ENCODE measurements around the gene TSPEAR.
A peak's percentile ranks its signal among the peaks of the same experiment; 100 is the strongest.

The TSPEAR gene

DNA sequence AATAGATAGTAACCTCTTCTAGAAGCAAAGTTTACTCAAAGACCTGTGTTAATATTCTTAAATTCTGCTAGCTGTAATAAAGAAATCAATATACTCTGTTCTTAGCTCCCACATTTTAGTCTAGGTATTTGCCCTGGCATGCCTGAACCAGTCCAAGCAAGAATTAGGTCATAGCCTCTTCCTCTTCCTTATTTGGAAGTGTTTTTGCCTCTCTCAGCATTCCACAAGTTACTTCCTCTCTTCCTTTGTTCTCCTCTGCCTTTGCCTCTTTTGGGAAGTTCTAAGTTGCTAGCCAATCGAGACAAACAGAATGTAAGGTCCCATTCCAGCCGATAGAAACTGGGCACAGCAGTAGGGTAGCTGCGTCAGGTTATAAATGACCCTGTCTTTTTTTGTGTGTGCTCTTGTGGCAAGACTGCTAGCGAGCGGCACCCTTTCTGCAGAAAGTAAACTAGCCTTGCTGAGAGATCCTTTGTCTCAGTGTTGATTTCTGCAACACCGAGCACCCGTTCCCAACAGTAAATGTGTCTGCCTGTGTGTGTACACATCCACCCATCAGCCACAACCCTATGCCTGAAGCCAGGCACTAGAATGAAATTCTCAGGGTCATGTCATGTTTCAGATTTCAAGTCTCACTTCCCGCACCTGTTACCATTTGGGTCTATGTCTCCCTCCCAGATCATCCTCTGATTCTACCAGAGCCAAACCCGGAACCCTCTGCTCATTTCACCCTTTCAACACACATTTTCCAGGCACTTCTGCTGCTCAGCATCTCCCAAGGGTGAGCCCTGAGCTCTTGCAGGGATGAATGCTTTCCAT is 218.6 kb downstream of the TSPEAR start:
- H3K27me3 ChIP-seq (ENCODE audit: insufficient read depth, low read length) = no peaks in the 10 kb centered on the region
- H3K9me3 ChIP-seq (ENCODE audit: insufficient read depth, low read depth, low read length) = peaks cover 26% of the 10 kb centered on the region
- no peak overlapping the region; the same call in 1 of the 2 replicates for H3K27ac ChIP-seq (ENCODE audit: low read depth, low read length)
- no peak overlapping the region for H3K9ac ChIP-seq (ENCODE audit: low read depth, low read length)
- no peak overlapping the region for H3K4me3 ChIP-seq (ENCODE audit: low read length)
- H3K4me1 ChIP-seq (ENCODE audit: insufficient read depth, low read length) = peaks cover 15% of the 10 kb centered on the region
- WGBS = 90% methylated on average over 9 of the region's 9 CpGs
- H3K36me3 ChIP-seq (ENCODE audit: insufficient read depth, low read length) = 0 out of 2 replicates have a peak, but pooled peaks cover 4% of the 10 kb centered on the region

GRCh38 chr21:44490816-44491215 is 220.6 kb downstream of the TSPEAR start:
- no peak overlapping the region for H3K27ac ChIP-seq (ENCODE audit: low read depth, low read length)
- no peaks in the 10 kb centered on the region for H3K27me3 ChIP-seq (ENCODE audit: insufficient read depth, low read length)
- 95% methylated on average over 9 of the region's 9 CpGs for WGBS
- peaks cover 26% of the 10 kb centered on the region for H3K9me3 ChIP-seq (ENCODE audit: insufficient read depth, low read depth, low read length)
- H3K36me3 ChIP-seq (ENCODE audit: insufficient read depth, low read length) = 0 out of 2 replicates have a peak, but pooled peaks cover 4% of the 10 kb centered on the region
- no peak overlapping the region for H3K9ac ChIP-seq (ENCODE audit: low read depth, low read length)
- no peaks in the 10 kb centered on the region for H3K4me1 ChIP-seq (ENCODE audit: insufficient read depth, low read length)
- H3K4me3 ChIP-seq (ENCODE audit: low read length) = no peak overlapping the region

GRCh38 chr21:44490405-44490804 is 221.0 kb downstream of the TSPEAR start:
- Histone ChIP-seq H3K27ac (ENCODE audit: low read depth, low read length) (no peak overlapping the region), H3K9ac (ENCODE audit: low read depth, low read length) (no peak overlapping the region), H3K9me3 (ENCODE audit: insufficient read depth, low read depth, low read length) (peaks cover 26% of the 10 kb centered on the region), H3K4me3 (ENCODE audit: low read length) (no peak overlapping the region), H3K36me3 (ENCODE audit: insufficient read depth, low read length) (0 out of 2 replicates have a peak, but pooled peaks cover 4% of the 10 kb centered on the region), H3K27me3 (ENCODE audit: insufficient read depth, low read length) (no peaks in the 10 kb centered on the region), H3K4me1 (ENCODE audit: insufficient read depth, low read length) (no peaks in the 10 kb centered on the region)
- WGBS = 94% methylated on average over 19 of the region's 19 CpGs

- no peak overlapping the region for H3K27ac ChIP-seq (ENCODE audit: low read depth, low read length)
- H3K4me1 ChIP-seq (ENCODE audit: insufficient read depth, low read length) = no peaks in the 10 kb centered on the region
- 0 out of 2 replicates have a peak, but pooled peaks cover 4% of the 10 kb centered on the region for H3K36me3 ChIP-seq (ENCODE audit: insufficient read depth, low read length)
- 51% methylated on average over 7 of the region's 7 CpGs for WGBS
- peaks cover 26% of the 10 kb centered on the region for H3K9me3 ChIP-seq (ENCODE audit: insufficient read depth, low read depth, low read length)
- no peak overlapping the region for H3K9ac ChIP-seq (ENCODE audit: low read depth, low read length)
- H3K27me3 ChIP-seq (ENCODE audit: insufficient read depth, low read length) = no peaks in the 10 kb centered on the region
- H3K4me3 ChIP-seq (ENCODE audit: low read length) = no peak overlapping the region
Observed at GRCh38 chr21:44489962-44490361, 221.4 kb downstream of the TSPEAR start.

DNA sequence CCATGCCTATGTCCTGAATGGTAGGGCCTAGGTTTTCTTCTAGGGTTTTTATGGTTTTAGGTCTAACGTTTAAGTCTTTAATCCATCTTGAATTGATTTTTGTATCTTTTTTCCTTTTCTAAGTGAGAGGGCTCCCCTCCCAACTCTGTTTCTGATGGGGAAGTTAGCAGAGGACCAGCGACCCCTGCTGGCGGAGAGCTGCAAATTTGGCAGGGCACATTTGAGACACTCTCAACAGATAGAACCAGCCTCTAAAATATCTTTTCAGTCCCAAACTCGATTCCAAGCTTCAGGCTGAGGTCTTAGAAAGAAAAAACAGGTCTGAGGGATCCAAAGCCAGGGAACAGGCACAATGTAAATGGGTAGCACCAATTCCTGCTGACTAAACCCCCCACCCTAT is 223.5 kb downstream of the TSPEAR start:
- Histone ChIP-seq H3K36me3 (ENCODE audit: insufficient read depth, low read length) (0 out of 2 replicates have a peak, but pooled peaks cover 4% of the 10 kb centered on the region), H3K27me3 (ENCODE audit: insufficient read depth, low read length) (no peaks in the 10 kb centered on the region), H3K4me3 (ENCODE audit: low read length) (no peak overlapping the region), H3K4me1 (ENCODE audit: insufficient read depth, low read length) (no peaks in the 10 kb centered on the region), H3K9ac (ENCODE audit: low read depth, low read length) (no peak overlapping the region), H3K27ac (ENCODE audit: low read depth, low read length) (no peak overlapping the region), H3K9me3 (ENCODE audit: insufficient read depth, low read depth, low read length) (peaks cover 13% of the 10 kb centered on the region)
- WGBS = 18% methylated on average over 3 of the region's 4 CpGs

DNA sequence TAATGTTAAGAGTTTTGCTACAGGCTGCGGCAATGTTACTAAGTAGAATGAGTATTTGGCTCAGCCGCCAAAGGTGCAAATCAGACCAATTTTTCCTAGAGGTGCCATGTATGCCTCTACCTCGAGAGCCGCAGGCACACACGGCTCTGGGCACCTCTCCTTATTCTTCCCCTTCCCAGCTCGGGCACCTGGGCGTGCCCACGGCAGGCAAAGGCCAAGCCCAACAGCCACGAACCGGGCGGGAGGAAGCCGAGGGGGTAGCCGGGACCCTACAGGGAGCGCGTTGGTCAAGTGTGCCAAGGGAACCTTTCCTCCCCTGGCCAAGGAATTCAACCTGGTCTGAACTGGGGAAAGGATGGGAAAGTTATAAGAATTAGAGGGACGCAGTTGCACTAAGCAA is 225.1 kb downstream of the TSPEAR start:
- no peaks in the 10 kb centered on the region for H3K4me1 ChIP-seq (ENCODE audit: insufficient read depth, low read length)
- no peak overlapping the region for H3K27ac ChIP-seq (ENCODE audit: low read depth, low read length)
- H3K4me3 ChIP-seq (ENCODE audit: low read length) = peak overlapping the region; percentile 43
- H3K9ac ChIP-seq (ENCODE audit: low read depth, low read length) = no peak overlapping the region
- 0 out of 2 replicates have a peak, but pooled peaks cover 2% of the 10 kb centered on the region for H3K36me3 ChIP-seq (ENCODE audit: insufficient read depth, low read length)
- H3K27me3 ChIP-seq (ENCODE audit: insufficient read depth, low read length) = no peaks in the 10 kb centered on the region
- 90% methylated on average over 15 of the region's 16 CpGs for WGBS
- H3K9me3 ChIP-seq (ENCODE audit: insufficient read depth, low read depth, low read length) = no peaks in the 10 kb centered on the region

- H3K36me3 ChIP-seq (ENCODE audit: insufficient read depth, low read length) = no peaks in the 10 kb centered on the region
- WGBS = 86% methylated on average over 10 of the region's 10 CpGs
- H3K9ac ChIP-seq (ENCODE audit: low read depth, low read length) = no peak overlapping the region
- H3K27me3 ChIP-seq (ENCODE audit: insufficient read depth, low read length) = no peaks in the 10 kb centered on the region
- peak overlapping the region; percentile 43 for H3K4me3 ChIP-seq (ENCODE audit: low read length)
- H3K9me3 ChIP-seq (ENCODE audit: insufficient read depth, low read depth, low read length) = no peaks in the 10 kb centered on the region
- no peak overlapping the region for H3K27ac ChIP-seq (ENCODE audit: low read depth, low read length)
- H3K4me1 ChIP-seq (ENCODE audit: insufficient read depth, low read length) = no peaks in the 10 kb centered on the region
Observed at GRCh38 chr21:44485796-44486195, 225.6 kb downstream of the TSPEAR start.

GRCh38 chr21:44485254-44485793 is 226.0 kb downstream of the TSPEAR start:
- no peak overlapping the region for H3K9ac ChIP-seq (ENCODE audit: low read depth, low read length)
- no peaks in the 10 kb centered on the region for H3K27me3 ChIP-seq (ENCODE audit: insufficient read depth, low read length)
- no peaks in the 10 kb centered on the region for H3K4me1 ChIP-seq (ENCODE audit: insufficient read depth, low read length)
- H3K36me3 ChIP-seq (ENCODE audit: insufficient read depth, low read length) = no peaks in the 10 kb centered on the region
- no peaks in the 10 kb centered on the region for H3K9me3 ChIP-seq (ENCODE audit: insufficient read depth, low read depth, low read length)
- H3K27ac ChIP-seq (ENCODE audit: low read depth, low read length) = no peak overlapping the region
- H3K4me3 ChIP-seq (ENCODE audit: low read length) = peak overlapping the region; percentile 43
- 86% methylated on average over 25 of the region's 25 CpGs for WGBS

DNA sequence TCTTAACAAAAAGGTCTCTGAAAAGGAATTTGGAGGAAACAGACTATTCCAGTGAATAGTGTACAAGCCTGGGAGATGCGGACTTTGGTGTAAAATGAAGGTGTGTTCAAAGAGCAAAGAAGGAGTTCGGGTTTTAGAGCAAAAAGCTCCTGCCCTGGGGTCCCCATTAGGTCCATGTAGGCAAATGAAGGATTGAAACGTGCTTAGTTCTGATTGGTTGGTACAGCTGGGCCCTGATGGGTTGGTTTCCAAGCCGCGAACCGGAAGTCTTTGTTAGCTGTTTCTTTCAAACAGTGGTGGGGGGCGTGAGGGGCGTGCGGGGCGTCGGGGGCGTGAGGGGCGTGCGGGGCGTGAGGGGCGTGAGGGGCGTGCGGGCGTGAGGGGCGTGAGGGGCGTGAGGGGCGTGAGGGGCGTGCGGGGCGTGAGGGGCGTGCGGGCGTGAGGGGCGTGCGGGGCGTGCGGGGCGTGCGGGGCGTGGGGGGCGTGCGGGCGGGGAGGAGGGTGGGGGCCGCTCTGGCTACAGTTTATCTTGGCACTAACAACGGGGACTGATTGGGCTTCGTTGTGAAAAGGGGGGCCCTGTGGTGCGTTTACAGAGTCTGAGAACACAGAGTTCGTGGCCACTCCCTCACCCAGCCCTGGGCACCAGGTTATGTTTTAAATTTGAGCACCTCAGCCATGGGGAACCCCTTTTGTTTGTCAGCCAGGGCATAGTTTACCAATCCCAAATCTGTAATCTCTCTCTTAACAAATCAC is 226.7 kb downstream of the TSPEAR start:
- WGBS = 96% methylated on average over 42 of the region's 43 CpGs
- Histone ChIP-seq H3K9ac (ENCODE audit: low read depth, low read length) (no peak overlapping the region), H3K27me3 (ENCODE audit: insufficient read depth, low read length) (no peaks in the 10 kb centered on the region), H3K36me3 (ENCODE audit: insufficient read depth, low read length) (no peaks in the 10 kb centered on the region), H3K27ac (ENCODE audit: low read depth, low read length) (no peak overlapping the region), H3K9me3 (ENCODE audit: insufficient read depth, low read depth, low read length) (no peaks in the 10 kb centered on the region), H3K4me1 (ENCODE audit: insufficient read depth, low read length) (no peaks in the 10 kb centered on the region), H3K4me3 (ENCODE audit: low read length) (no peak overlapping the region)

- no peak overlapping the region for H3K9ac ChIP-seq (ENCODE audit: low read depth, low read length)
- no peaks in the 10 kb centered on the region for H3K4me1 ChIP-seq (ENCODE audit: insufficient read depth, low read length)
- 92% methylated on average over 28 of the region's 28 CpGs for WGBS
- no peak overlapping the region for H3K27ac ChIP-seq (ENCODE audit: low read depth, low read length)
- H3K36me3 ChIP-seq (ENCODE audit: insufficient read depth, low read length) = no peaks in the 10 kb centered on the region
- H3K27me3 ChIP-seq (ENCODE audit: insufficient read depth, low read length) = no peaks in the 10 kb centered on the region
- no peaks in the 10 kb centered on the region for H3K9me3 ChIP-seq (ENCODE audit: insufficient read depth, low read depth, low read length)
- H3K4me3 ChIP-seq (ENCODE audit: low read length) = no peak overlapping the region
Observed at GRCh38 chr21:44483288-44484237, 227.8 kb downstream of the TSPEAR start.

Data from HUES64 (cell line).